ENCODE data around the gene SSUH2.
"Not testable (repeated sequence)": the region's sequence is repeated elsewhere in the genome, so short reads cannot be mapped to it uniquely, and the experiment has no call there.

SSUH2 gene

GRCh38 chr3:8608041-8608790 lies 36.4 kb downstream of the SSUH2 start:
- DNase-seq = no peak

DNA sequence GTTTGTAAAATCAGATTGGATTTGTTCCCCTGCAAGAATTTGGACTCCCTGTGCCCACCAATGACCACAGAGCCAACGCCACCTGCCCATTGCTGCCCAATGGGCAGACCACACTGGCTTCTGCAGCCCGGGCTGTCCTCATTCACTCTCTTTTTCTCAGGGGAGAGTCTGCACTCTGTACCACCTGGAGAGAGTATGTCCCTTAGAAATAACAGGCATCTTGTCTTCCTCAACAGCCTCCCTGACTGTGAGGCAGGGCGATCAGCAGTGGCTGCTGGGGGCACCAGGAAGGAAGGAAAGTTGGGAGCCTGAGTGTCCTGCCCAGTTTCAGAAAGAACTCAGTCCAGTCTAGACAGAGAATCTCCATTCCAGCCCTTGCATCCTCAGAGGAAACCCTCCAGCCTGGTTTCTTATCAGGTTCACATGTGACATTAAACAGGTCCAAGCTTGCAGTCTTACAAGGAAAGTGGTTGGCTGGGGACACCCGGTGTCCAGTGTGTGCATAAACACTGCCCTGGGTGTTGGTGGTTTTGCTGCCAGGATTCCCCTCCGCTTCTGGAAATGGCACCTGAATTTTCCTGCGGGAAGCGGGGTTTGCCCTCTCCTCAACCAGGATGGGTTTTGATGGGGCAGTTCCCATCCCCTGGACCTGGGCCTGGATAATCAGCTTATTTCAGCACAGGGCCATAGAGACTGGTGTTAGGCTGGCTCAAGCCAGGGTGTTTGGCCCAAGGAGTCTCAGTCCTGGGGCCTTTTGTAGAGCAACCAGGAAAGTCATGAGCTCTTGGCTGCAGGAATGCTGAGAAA lies 37.2 kb downstream of the SSUH2 start:
- no peak for DNase-seq

- DNase-seq = no peak
Observed at GRCh38 chr3:8606701-8607231, 37.8 kb downstream of the SSUH2 start.

- no peak for DNase-seq
Observed at GRCh38 chr3:8604988-8605387, 39.6 kb downstream of the SSUH2 start.

GRCh38 chr3:8604006-8604405 lies 40.6 kb downstream of the SSUH2 start:
- DNase-seq = no peak

DNA sequence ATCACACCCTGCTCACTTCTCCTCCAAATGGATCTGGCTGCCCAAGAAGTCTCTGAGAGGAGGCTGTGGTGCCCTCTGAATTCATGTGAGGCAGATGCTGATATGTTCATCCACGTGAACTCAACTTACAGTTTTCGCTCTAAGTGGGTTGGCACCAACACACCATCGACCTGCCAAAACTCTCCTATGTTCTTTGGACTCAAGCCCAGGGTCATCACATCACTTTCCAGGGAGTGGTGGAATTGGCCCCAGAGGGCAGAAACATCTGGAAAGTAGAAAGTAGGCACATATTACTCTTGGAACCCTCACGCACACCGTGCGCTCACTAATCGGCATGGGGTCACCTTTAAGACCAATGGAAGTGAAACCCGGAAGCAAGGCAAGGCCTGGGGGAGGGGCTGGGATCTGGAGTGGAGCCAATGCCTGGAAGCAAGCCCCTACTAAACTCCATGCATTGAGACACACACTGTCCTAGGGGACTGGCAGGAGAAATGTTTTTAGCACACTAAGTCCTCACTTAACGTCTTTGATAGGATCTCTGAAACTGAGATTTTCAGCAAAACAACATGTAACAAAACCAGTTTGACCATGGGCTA lies 41.4 kb downstream of the SSUH2 start:
- no peak for DNase-seq

DNA sequence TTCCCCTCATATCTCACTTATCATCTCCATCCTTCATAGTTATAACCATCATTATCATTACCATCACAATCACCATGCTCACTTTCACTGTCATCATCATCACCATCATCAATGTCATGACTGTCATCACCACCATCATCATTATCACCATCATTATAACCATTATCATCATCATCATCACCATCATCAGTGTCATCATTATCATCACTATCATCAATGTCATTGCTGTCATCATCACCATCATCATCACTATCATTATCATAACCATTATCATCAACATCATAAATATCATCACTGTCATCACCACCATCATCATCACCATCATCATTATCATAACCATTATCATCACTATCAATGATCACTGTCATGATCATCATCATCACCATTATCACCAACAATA lies 44.1 kb downstream of the SSUH2 start:
- DNase-seq = no peak

- no peak for DNase-seq
Observed at GRCh38 chr3:8599146-8599545, 45.5 kb downstream of the SSUH2 start.

GRCh38 chr3:8597219-8597853 lies 47.3 kb downstream of the SSUH2 start:
- DNase-seq = no peak

- no peak for DNase-seq
Observed at GRCh38 chr3:8596321-8597218, 48.0 kb downstream of the SSUH2 start.

- DNase-seq = peak; percentile 1
Observed at GRCh38 chr3:8595695-8596115, 48.9 kb downstream of the SSUH2 start.

- no peak for DNase-seq
Observed at GRCh38 chr3:8595252-8595651, 49.3 kb downstream of the SSUH2 start.

DNA sequence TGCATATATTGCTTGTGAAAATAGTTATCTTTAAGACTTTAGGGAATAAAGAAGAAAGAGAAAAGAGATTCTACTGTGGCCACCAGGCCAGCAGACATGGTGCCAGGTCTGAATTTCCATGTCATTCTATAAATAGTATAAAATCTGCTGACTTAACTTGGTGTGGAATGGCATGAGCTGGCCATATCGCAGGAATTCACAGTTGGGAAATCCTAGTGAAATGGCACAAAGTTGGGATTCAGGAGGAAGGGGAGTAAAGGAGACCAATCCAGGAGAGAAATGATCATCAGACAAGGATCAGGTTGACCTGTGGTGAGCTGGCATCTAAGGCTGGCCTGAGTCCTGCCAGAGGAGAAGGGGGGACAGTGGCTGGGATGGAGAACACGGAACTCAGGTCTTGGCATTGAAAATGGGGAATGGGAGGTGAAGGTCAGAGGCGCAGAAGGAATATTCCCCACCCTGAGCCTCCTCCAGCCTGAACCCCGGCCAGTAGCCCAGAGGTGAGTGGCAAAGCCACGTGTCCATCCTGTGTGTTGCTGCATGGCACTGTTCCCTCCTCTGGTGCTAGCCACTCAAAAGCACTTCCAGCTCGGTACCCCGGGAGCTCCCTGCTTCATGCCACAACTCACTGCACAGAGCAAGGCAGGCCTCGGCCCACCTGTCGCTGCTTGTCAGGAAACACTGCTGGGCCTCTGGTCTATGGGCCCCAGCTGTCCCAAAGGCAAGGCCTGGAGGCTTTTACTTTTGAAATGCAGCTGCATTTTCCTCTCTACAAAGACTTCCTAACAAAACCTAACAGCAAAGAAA lies 51.4 kb downstream of the SSUH2 start:
- no peak for DNase-seq

DNA sequence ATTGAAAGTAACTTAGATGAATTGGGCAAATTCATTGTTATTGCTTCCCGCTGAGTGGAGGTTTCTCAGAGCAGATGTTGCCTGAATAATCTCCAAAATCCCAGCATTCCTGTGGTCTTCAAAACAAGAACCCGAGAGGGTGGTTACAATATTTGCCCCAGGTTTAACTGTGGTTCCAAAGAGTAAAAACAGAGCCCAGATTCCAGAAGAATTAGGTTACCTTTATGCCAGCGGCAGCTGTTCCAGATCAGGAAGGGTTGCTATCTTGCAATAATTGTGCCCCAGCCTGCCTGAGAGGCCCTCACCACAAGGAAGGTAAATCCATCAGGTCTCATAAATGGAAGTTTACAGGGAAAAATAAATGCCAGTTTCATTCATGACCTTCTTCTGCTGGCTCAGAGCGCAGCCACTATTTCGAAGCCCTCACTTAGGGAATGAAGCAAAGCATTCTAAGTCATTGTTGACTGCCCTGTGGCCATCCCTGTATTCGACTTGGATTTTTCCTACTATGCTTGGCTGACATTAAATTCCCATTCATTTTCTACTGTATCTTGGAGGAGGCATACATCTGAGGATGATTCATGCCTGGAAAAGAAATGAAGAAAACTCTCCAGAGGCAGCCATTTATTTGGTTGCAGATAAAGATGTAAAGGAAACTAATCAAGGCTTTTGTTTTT lies 54.6 kb downstream of the SSUH2 start:
- no peak for DNase-seq

DNA sequence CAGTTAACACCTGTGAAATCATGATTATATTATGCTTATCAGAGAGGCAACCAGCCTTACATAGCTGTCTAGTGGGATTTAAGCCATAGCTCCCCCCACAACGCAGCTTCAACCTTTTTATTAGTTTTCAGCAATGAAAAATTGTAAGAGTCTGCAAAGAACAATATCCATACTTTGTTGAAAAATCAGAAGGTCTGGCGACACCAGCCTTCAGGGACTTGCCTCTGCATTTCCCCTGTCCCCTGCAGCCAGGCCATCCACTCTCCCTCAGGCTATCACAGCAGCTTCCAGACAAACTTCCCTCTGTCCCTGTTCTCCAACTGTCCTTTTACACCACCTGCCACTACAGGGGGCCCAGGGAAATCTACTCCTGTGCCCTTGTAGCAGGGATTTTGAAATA lies 59.9 kb downstream of the SSUH2 start:
- DNase-seq = no peak

DNA sequence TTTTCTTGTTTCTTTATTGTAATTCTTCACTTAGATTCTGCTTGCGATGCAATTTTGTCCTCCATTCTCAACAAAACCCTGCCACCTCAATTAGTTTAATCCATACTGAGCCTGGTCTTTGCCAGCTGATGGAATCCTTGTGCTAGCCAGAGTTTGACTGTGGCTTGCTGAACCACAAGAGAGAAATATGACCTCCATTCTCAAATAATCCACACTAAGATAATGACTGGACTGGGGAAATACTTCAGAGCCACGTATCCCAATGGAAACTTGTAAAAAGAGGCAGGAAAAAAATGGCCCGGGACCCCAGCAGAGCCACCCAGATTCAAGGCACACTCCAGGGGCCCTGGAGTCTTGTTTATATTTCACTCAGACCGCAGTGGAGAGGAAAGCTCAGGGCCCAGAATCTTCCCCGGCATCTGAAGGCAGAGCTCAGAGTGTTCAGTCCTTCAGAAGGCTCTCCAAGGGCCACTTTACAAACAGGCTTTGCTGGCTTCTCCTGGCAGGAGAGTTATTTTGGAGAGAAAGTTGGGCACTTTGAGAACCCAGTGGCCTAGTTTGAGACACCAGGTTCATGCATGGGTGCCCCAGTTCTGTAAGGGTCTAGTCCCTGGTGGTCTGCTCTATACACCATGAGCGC lies 62.7 kb downstream of the SSUH2 start:
- no peak for DNase-seq

GRCh38 chr3:8581373-8581772 lies 63.2 kb downstream of the SSUH2 start:
- no peak for DNase-seq

- DNase-seq = not testable (repeated sequence)
Observed at GRCh38 chr3:8580434-8580833, 64.2 kb downstream of the SSUH2 start.

GRCh38 chr3:8579943-8580342 lies 64.7 kb downstream of the SSUH2 start:
- DNase-seq = no peak

DNA sequence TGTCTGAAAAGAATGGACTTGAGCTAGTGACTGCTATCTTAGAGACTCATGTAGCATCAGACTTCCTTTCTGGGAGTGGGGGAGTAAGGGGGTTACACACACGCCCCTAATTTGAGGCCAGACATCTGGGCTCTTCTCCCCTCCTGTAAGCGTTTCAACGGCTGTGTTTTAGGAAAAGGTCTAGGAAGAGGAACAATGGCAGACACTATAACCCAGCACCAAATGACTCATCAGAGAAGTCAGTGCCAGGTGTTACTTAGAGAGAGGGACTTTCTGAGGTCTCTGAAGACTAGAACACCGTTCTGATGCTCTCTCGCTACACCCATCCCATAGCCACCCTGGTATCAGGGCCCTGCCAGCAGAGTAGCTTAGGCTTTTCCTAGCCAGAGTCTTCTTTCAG lies 65.5 kb downstream of the SSUH2 start:
- no peak for DNase-seq

All from NCI-H1694 treated with DMSO at 0.1 percent for 48 hours (cell line).